Endothelial cell of umbilical vein (primary cell): ENCODE data around the gene PLEKHH2. TPM values are rescaled to one million over a fixed set of nuclear protein-coding genes. Genes with fewer than 3 reads are reported as not detected.

Source experiments
- BruUV-seq: library from RNA; stranded (reverse); fragments of 400-500 nt; replicated peaks from 2 replicates; lab custom pipeline; 2021; lab: Mats Ljungman, UMichigan
- CTCF ChIA-PET: fragments of 300-600, 350-600 bp; sonication (Branson Sonifier 250); formaldehyde crosslinking; loops from one replicate; lab custom pipeline; 2021; ENCODE audit warnings: antibody characterized with exemption, inconsistent platforms; lab: Charles Lee
- POLR2A ChIA-PET: fragments of 300-600, 350-600 bp; sonication (Branson Sonifier 250); formaldehyde crosslinking; loops from one replicate; lab custom pipeline; 2021; ENCODE audit warnings: antibody characterized with exemption, inconsistent platforms; lab: Charles Lee
- DNase-seq: peaks from one replicate; pipeline ENCODE4 v3.0.0-alpha.2; 2011; ENCODE audit warnings: low read depth, low spot score
- FAIRE-seq: peaks from 2 replicates; lab custom pipeline; 2011; peaks lifted over from hg19 to GRCh38; lab: Jason Lieb, UNC
- H2AFZ ChIP-seq: 2 replicates; pipeline ENCODE4 v1.6.0; 2012; ENCODE audit warnings: low read depth, low read length, control low read depth, inconsistent platforms
- H3K27ac ChIP-seq: 2 replicates; pipeline ENCODE4 v1.5.1; 2011; ENCODE audit warnings: low read depth, mild to moderate bottlenecking, control low read depth, low read length, moderate library complexity; ENCODE audit not compliant: insufficient read depth
- H3K27me3 ChIP-seq, 2 experiments: 2 replicates each; pipeline versions ENCODE4 v1.6.0 to v1.6.1; 2011; ENCODE audit warnings: low read length in 2 of 2, mixed read lengths in 1 of 2; ENCODE audit not compliant: control insufficient read depth in 2 of 2, insufficient read depth in 2 of 2
- H3K36me3 ChIP-seq, 2 experiments: 2 replicates in 1 of 2; 3 replicates in 1 of 2; pipeline ENCODE4 v1.5.1; 2011; ENCODE audit warnings: low read length in 2 of 2, mild to moderate bottlenecking in 1 of 2, moderate library complexity in 1 of 2; ENCODE audit not compliant: control insufficient read depth in 2 of 2, insufficient read depth in 2 of 2; ENCODE audit errors: extremely low read depth in 1 of 2
- H3K4me1 ChIP-seq: 3 replicates; pipeline ENCODE4 v1.5.1; 2011; ENCODE audit warnings: mild to moderate bottlenecking, low read length; ENCODE audit not compliant: control insufficient read depth, insufficient read depth; ENCODE audit errors: extremely low read depth
- H3K4me2 ChIP-seq: 2 replicates; pipeline ENCODE4 v1.6.1; 2011; ENCODE audit warnings: low read length, control low read depth, mixed read lengths; ENCODE audit not compliant: insufficient read depth
- H3K4me3 ChIP-seq, 3 experiments: fragments of 200-600 bp in 1 of 3; sonication (generic), shearing (Covaris generic) in 1 of 3; replicated peaks in 1 of 3; 2 replicates each; pipeline ENCODE4 v1.5.1; 2011 to 2016; ENCODE audit warnings: control low read depth in 3 of 3, low read length in 3 of 3, mild to moderate bottlenecking in 2 of 3, inconsistent platforms in 1 of 3, low read depth in 1 of 3, moderate library complexity in 1 of 3; ENCODE audit not compliant: insufficient read depth in 1 of 3
- H3K79me2 ChIP-seq: 2 replicates; pipeline ENCODE4 v1.6.0; 2012; ENCODE audit warnings: low read length, inconsistent platforms; ENCODE audit not compliant: control insufficient read depth, insufficient read depth
- H3K9ac ChIP-seq: replicated peaks from 2 replicates; pipeline ENCODE3; 2011; ENCODE audit warnings: low read length, control low read depth; ENCODE audit not compliant: insufficient read depth; ENCODE audit errors: extremely low read depth
- H3K9me1 ChIP-seq: replicated peaks from 3 replicates; pipeline ENCODE4 v1.6.0; 2011; ENCODE audit warnings: mild to moderate bottlenecking, low read length; ENCODE audit not compliant: control insufficient read depth, insufficient read depth; ENCODE audit errors: extremely low read depth
- H3K9me3 ChIP-seq: replicated peaks from 2 replicates; pipeline ENCODE4 v1.5.1; 2012; ENCODE audit warnings: low read length, inconsistent platforms; ENCODE audit not compliant: control insufficient read depth, insufficient read depth
- H4K20me1 ChIP-seq: replicated peaks from 2 replicates; pipeline ENCODE3; 2011; ENCODE audit warnings: mild to moderate bottlenecking, low read length; ENCODE audit not compliant: control insufficient read depth, insufficient read depth; ENCODE audit errors: extremely low read depth
- CTCF ChIP-seq, 2 donors: IDR thresholded peaks; 1 replicate in 1 of 2; 2 replicates in 1 of 2; pipeline ENCODE4 v1.5.1; 2011; ENCODE audit warnings: low read length in 2 of 2, mild to moderate bottlenecking in 2 of 2, moderate library complexity in 2 of 2, control low read depth in 1 of 2, inconsistent platforms in 1 of 2, low read depth in 1 of 2; ENCODE audit not compliant: insufficient read depth in 1 of 2; ENCODE audit errors: extremely low read depth in 1 of 2
- EZH2 ChIP-seq: IDR thresholded peaks from 2 replicates; pipeline ENCODE4 v1.6.1; 2012; ENCODE audit warnings: borderline replicate concordance, low read depth, mild to moderate bottlenecking, moderate library complexity, low read length, inconsistent platforms; ENCODE audit not compliant: severe bottlenecking
- FOS ChIP-seq: IDR thresholded peaks from 2 replicates; pipeline ENCODE4 v1.6.1; 2011; ENCODE audit warnings: mild to moderate bottlenecking, low read length, moderate library complexity, borderline replicate concordance; ENCODE audit not compliant: insufficient read depth
- GATA2 ChIP-seq: IDR thresholded peaks from 2 replicates; pipeline ENCODE4 v1.7.0; 2011; ENCODE audit warnings: low read depth, mild to moderate bottlenecking, moderate library complexity, mixed read lengths, low read length; ENCODE audit not compliant: insufficient read length, insufficient read depth
- JUN ChIP-seq: IDR thresholded peaks from 2 replicates; pipeline ENCODE4 v1.6.1; 2011; ENCODE audit warnings: borderline replicate concordance, low read depth; ENCODE audit not compliant: insufficient read length, insufficient read depth
- MAX ChIP-seq: IDR thresholded peaks from 2 replicates; pipeline ENCODE4 v1.6.1; 2011; ENCODE audit not compliant: insufficient read depth, insufficient read length
- MYC ChIP-seq: IDR thresholded peaks from one replicate; pipeline ENCODE4 v1.6.1; 2011; ENCODE audit warnings: mild to moderate bottlenecking, low read depth, low read length
- POLR2A ChIP-seq: IDR thresholded peaks from 2 replicates; pipeline ENCODE4 v1.6.1; 2012; ENCODE audit warnings: low read depth, mild to moderate bottlenecking, control low read depth, low read length
- POLR2AphosphoS5 ChIP-seq: IDR thresholded peaks from 2 replicates; pipeline ENCODE4 v1.6.1; 2012; ENCODE audit warnings: low read depth, mild to moderate bottlenecking, control low read depth, low read length, moderate library complexity; ENCODE audit not compliant: insufficient read depth
- dilution Hi-C: fragments of 300-500 bp; cut with MboI; formaldehyde crosslinking; loops from one replicate; pipeline ENCODE4 v1.15.0; 2019; ENCODE audit warnings: low sequenced_read_pairs; ENCODE audit not compliant: extremely low pct_ligation_motif_present
- intact Hi-C: fragments of 100-400 bp; cut with micrococcal nuclease; formaldehyde crosslinking; loops from one replicate; pipeline ENCODE4 v1.10.0; 2022
- polyA plus RNA-seq, 4 experiments: library from polyadenylated mRNA; depleted of rRNA in 3 of 4; stranded (reverse) in 3 of 4; unstranded in 1 of 4; fragments of >200 nt; gene quantifications; 2 replicates each; pipeline versions ENCODE4 v1.2.1 to v1.2.3, GENCODE V29; 2011 to 2012; ENCODE audit warnings: missing spikeins in 1 of 4
- total RNA-seq: library from RNA; stranded (reverse); gene quantifications from 2 replicates; pipeline ENCODE4 v1.2.3, GENCODE V29; 2021

Gene PLEKHH2
- total and polyA plus RNA-seq, 2 donors (not counting 3 experiments of a cell fraction or from before 2014, with no cell fraction given), result 0.41 to 0.58 TPM

- Histone ChIP-seq H4K20me1 (no peaks in the 10 kb centered on the region), H3K9me3 (no peaks in the 10 kb centered on the region), H2AFZ (no peak overlapping the region), H3K9ac (no peak overlapping the region), H3K27me3 (no peaks in the 10 kb centered on the region), H3K4me3 (no peak overlapping the region), H3K79me2 (no peaks in the 10 kb centered on the region), H3K4me2 (no peak overlapping the region), H3K36me3 (no peaks in the 10 kb centered on the region), H3K9me1 (no peaks in the 10 kb centered on the region), H3K4me1 (no peaks in the 10 kb centered on the region), H3K27ac (no peak overlapping the region)
- DNase-seq (no peak), FAIRE-seq (no peak)
- BruUV-seq, result no TSS peak
- ChIA-PET POLR2A (no interaction called here), CTCF (interaction anchor here (1.2 to 1.5 kb wide), 2 partner anchors 11 to 27 kb away, joined by 3 to 4 read pairs; no protein-coding TSS in a partner anchor)
- intact Hi-C loops, result no loop called here
- dilution Hi-C loops, result no loop called here
- TF ChIP-seq JUN (no peak), EZH2 (no peak), MAX (no peak), CTCF (IDR thresholded peaks at IDR 0.05; ENCODE audit: extremely low read depth in 1 of 2, insufficient read depth in 1 of 2, low read depth in 1 of 2, low read length in 2 of 2) (no peak), POLR2AphosphoS5 (no peak), MYC (no peak), GATA2 (no peak), FOS (no peak), POLR2A (no peak)
These were observed 101.2 kb downstream of the PLEKHH2 start for GRCh38 chr2:43738257-43738656.
